HepG2 (cell line): ENCODE results near the gene ALDOA. TPM values are rescaled to one million over a fixed set of nuclear protein-coding genes. Genes with fewer than 3 reads are reported as not detected.

Source experiments
- JARID2 ChIP-seq: sonication (generic); formaldehyde crosslinking; IDR thresholded peaks from 2 replicates; pipeline ENCODE4 v1.8.1; 2023; ENCODE audit warnings: missing genetic modification reagents, inconsistent platforms; ENCODE audit not compliant: insufficient replicate concordance
- NFATC3 ChIP-seq: sonication (generic); formaldehyde crosslinking; IDR thresholded peaks from 2 replicates; pipeline ENCODE4 v1.5.1; 2020; ENCODE audit warnings: mild to moderate bottlenecking, missing genetic modification reagents
- SP140L ChIP-seq: sonication (generic); formaldehyde crosslinking; IDR thresholded peaks from 2 replicates; pipeline ENCODE4 v1.4.0; 2020; ENCODE audit warnings: missing genetic modification reagents, borderline replicate concordance
- TOPORS ChIP-seq: sonication (generic); formaldehyde crosslinking; IDR thresholded peaks from 2 replicates; pipeline ENCODE4 v1.8.0; 2023; ENCODE audit warnings: mild to moderate bottlenecking, missing genetic modification reagents
- ZNF124 ChIP-seq: sonication (generic); formaldehyde crosslinking; IDR thresholded peaks from 2 replicates; pipeline ENCODE4 v1.4.0; 2020; ENCODE audit warnings: missing genetic modification reagents
- ZNF253 ChIP-seq: sonication (generic); formaldehyde crosslinking; IDR thresholded peaks from 2 replicates; pipeline ENCODE4 v1.8.0; 2022; ENCODE audit warnings: mild to moderate bottlenecking, missing genetic modification reagents, borderline replicate concordance
- polyA plus RNA-seq, 8 experiments: library from polyadenylated mRNA; depleted of rRNA in 3 of 8; stranded (reverse) in 7 of 8; unstranded in 1 of 8; fragments of >200 nt; fragmentation: Illumina TruSeq in 4 of 8; extraction: Trizol in 4 of 8; gene quantifications; 2 replicates each; pipeline versions ENCODE4 v1.2.1 to v1.2.3, GENCODE V29; 2011 to 2016; ENCODE audit warnings: low read depth in 4 of 8, missing spikeins in 1 of 8, mixed read lengths in 1 of 8; ENCODE audit not compliant: insufficient read depth in 1 of 8
- total RNA-seq, 5 experiments: library from RNA; depleted of rRNA; stranded (reverse); fragments of >200 nt; fragmentation: Illumina TruSeq; extraction: Trizol; gene quantifications; 2 replicates each; pipeline ENCODE4 v1.2.3, GENCODE V29; 2016; ENCODE audit warnings: low read depth in 1 of 5
- TF ChIP-seq, protein P1 (sequence below): sonication (generic); formaldehyde crosslinking; IDR thresholded peaks from 2 replicates; pipeline ENCODE4 v1.5.0; 2020; ENCODE audit warnings: mild to moderate bottlenecking, missing genetic modification reagents, borderline replicate concordance
- TF ChIP-seq, protein P2 (sequence below): sonication (generic); formaldehyde crosslinking; conservative IDR thresholded peaks from 2 replicates; pipeline ENCODE4 v1.5.0; 2020; ENCODE audit warnings: missing genetic modification reagents
- TF ChIP-seq, protein P3 (sequence below): sonication (generic); formaldehyde crosslinking; IDR thresholded peaks from 2 replicates; pipeline ENCODE4 v1.4.0; 2020; ENCODE audit warnings: missing genetic modification reagents, borderline replicate concordance
- TF ChIP-seq, protein P4 (sequence below): IDR thresholded peaks from 2 replicates; pipeline ENCODE4 v1.6.1; 2012; ENCODE audit warnings: low read depth, low read length, improper control_type of control experiment
- TF ChIP-seq, protein P5 (sequence below): sonication (generic); formaldehyde crosslinking; IDR thresholded peaks from 2 replicates; pipeline ENCODE4 v1.5.1; 2020; ENCODE audit warnings: missing genetic modification reagents, mild to moderate bottlenecking, borderline replicate concordance

The ALDOA gene
- total and polyA plus RNA-seq, 2 of the 13 experiments (the other 11 are each of a cell fraction or from before 2014, with no cell fraction given) = 925 to 1,884 TPM

DNA sequence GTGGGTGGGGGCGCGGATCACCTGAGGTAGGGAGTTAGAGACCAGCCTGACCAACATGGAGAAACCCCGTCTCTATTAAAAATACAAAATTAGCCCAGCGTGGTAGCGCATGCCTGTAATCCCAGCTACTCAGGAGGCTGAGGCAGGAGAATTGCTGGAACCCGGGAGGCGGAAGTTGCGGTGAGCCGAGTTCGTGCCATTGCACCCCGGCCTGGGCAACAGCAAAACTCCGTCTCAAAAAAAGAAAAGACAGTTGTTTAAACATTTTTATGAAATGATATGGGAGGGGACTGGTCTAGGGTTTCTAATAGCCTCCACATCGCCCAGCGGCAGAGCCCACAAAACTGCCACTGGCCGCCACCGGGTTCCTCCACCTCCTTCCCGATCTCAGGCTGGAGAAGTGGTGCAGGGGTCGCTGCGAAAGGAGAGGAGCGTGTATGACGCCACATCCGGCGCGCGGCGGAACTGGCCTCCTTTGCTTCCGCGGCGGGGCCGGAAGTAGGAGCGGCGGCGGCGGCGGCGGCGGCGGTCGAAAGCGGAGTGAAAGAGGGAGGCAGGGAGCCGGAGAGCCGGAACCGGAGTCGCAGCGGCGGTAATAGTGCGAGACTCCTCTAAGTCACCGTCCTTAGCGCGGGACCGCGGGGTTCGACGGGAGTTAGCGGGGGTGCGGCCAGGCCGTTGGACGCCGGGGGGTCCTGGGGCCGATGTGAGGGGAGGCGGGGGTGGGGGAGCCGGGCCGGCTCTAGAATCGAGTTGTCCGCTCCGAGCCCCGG, 10.1 kb downstream of the ALDOA start, which contains the start of gene PPP4C (continued):
- TF ChIP-seq, protein P1, sequence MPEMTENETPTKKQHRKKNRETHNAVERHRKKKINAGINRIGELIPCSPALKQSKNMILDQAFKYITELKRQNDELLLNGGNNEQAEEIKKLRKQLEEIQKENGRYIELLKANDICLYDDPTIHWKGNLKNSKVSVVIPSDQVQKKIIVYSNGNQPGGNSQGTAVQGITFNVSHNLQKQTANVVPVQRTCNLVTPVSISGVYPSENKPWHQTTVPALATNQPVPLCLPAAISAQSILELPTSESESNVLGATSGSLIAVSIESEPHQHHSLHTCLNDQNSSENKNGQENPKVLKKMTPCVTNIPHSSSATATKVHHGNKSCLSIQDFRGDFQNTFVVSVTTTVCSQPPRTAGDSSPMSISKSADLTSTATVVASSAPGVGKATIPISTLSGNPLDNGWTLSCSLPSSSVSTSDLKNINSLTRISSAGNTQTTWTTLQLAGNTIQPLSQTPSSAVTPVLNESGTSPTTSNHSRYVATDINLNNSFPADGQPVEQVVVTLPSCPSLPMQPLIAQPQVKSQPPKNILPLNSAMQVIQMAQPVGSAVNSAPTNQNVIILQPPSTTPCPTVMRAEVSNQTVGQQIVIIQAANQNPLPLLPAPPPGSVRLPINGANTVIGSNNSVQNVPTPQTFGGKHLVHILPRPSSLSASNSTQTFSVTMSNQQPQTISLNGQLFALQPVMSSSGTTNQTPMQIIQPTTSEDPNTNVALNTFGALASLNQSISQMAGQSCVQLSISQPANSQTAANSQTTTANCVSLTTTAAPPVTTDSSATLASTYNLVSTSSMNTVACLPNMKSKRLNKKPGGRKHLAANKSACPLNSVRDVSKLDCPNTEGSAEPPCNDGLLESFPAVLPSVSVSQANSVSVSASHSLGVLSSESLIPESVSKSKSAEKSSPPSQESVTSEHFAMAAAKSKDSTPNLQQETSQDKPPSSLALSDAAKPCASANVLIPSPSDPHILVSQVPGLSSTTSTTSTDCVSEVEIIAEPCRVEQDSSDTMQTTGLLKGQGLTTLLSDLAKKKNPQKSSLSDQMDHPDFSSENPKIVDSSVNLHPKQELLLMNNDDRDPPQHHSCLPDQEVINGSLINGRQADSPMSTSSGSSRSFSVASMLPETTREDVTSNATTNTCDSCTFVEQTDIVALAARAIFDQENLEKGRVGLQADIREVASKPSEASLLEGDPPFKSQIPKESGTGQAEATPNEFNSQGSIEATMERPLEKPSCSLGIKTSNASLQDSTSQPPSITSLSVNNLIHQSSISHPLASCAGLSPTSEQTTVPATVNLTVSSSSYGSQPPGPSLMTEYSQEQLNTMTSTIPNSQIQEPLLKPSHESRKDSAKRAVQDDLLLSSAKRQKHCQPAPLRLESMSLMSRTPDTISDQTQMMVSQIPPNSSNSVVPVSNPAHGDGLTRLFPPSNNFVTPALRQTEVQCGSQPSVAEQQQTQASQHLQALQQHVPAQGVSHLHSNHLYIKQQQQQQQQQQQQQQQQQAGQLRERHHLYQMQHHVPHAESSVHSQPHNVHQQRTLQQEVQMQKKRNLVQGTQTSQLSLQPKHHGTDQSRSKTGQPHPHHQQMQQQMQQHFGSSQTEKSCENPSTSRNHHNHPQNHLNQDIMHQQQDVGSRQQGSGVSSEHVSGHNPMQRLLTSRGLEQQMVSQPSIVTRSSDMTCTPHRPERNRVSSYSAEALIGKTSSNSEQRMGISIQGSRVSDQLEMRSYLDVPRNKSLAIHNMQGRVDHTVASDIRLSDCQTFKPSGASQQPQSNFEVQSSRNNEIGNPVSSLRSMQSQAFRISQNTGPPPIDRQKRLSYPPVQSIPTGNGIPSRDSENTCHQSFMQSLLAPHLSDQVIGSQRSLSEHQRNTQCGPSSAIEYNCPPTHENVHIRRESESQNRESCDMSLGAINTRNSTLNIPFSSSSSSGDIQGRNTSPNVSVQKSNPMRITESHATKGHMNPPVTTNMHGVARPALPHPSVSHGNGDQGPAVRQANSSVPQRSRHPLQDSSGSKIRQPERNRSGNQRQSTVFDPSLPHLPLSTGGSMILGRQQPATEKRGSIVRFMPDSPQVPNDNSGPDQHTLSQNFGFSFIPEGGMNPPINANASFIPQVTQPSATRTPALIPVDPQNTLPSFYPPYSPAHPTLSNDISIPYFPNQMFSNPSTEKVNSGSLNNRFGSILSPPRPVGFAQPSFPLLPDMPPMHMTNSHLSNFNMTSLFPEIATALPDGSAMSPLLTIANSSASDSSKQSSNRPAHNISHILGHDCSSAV = peak; percentile 64; the same call in 1 of the 2 replicates
- TF ChIP-seq, protein P2, sequence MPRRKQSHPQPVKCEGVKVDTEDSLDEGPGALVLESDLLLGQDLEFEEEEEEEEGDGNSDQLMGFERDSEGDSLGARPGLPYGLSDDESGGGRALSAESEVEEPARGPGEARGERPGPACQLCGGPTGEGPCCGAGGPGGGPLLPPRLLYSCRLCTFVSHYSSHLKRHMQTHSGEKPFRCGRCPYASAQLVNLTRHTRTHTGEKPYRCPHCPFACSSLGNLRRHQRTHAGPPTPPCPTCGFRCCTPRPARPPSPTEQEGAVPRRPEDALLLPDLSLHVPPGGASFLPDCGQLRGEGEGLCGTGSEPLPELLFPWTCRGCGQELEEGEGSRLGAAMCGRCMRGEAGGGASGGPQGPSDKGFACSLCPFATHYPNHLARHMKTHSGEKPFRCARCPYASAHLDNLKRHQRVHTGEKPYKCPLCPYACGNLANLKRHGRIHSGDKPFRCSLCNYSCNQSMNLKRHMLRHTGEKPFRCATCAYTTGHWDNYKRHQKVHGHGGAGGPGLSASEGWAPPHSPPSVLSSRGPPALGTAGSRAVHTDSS (CRISPR knock-in tag) = no peak
- TF ChIP-seq ZNF253 (CRISPR knock-in tag) (no peak), TOPORS (peak; percentile 88), JARID2 (CRISPR knock-in tag) (no peak), NFATC3 (CRISPR knock-in tag) (no peak), ZNF124 (CRISPR knock-in tag) (no peak), SP140L (CRISPR knock-in tag) (no peak)
- TF ChIP-seq, protein P3, sequence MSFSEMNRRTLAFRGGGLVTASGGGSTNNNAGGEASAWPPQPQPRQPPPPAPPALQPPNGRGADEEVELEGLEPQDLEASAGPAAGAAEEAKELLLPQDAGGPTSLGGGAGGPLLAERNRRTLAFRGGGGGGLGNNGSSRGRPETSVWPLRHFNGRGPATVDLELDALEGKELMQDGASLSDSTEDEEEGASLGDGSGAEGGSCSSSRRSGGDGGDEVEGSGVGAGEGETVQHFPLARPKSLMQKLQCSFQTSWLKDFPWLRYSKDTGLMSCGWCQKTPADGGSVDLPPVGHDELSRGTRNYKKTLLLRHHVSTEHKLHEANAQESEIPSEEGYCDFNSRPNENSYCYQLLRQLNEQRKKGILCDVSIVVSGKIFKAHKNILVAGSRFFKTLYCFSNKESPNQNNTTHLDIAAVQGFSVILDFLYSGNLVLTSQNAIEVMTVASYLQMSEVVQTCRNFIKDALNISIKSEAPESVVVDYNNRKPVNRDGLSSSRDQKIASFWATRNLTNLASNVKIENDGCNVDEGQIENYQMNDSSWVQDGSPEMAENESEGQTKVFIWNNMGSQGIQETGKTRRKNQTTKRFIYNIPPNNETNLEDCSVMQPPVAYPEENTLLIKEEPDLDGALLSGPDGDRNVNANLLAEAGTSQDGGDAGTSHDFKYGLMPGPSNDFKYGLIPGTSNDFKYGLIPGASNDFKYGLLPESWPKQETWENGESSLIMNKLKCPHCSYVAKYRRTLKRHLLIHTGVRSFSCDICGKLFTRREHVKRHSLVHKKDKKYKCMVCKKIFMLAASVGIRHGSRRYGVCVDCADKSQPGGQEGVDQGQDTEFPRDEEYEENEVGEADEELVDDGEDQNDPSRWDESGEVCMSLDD = peak; percentile 5; the same call in 1 of the 2 replicates
- TF ChIP-seq, protein P4, sequence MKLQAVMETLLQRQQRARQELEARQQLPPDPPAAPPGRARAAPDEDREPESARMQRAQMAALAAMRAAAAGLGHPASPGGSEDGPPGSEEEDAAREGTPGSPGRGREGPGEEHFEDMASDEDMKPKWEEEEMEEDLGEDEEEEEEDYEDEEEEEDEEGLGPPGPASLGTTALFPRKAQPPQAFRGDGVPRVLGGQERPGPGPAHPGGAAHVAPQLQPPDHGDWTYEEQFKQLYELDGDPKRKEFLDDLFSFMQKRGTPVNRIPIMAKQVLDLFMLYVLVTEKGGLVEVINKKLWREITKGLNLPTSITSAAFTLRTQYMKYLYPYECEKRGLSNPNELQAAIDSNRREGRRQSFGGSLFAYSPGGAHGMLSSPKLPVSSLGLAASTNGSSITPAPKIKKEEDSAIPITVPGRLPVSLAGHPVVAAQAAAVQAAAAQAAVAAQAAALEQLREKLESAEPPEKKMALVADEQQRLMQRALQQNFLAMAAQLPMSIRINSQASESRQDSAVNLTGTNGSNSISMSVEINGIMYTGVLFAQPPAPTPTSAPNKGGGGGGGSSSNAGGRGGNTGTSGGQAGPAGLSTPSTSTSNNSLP = no peak
- TF ChIP-seq, protein P5, sequence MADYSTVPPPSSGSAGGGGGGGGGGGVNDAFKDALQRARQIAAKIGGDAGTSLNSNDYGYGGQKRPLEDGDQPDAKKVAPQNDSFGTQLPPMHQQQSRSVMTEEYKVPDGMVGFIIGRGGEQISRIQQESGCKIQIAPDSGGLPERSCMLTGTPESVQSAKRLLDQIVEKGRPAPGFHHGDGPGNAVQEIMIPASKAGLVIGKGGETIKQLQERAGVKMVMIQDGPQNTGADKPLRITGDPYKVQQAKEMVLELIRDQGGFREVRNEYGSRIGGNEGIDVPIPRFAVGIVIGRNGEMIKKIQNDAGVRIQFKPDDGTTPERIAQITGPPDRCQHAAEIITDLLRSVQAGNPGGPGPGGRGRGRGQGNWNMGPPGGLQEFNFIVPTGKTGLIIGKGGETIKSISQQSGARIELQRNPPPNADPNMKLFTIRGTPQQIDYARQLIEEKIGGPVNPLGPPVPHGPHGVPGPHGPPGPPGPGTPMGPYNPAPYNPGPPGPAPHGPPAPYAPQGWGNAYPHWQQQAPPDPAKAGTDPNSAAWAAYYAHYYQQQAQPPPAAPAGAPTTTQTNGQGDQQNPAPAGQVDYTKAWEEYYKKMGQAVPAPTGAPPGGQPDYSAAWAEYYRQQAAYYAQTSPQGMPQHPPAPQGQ (CRISPR knock-in tag) = no peak
